GM23338 (cell line): Measurements from ENCODE around the gene WDR33. TPM values are rescaled to one million over a fixed set of nuclear protein-coding genes. Genes with fewer than 3 reads are reported as not detected.
A peak's percentile ranks its signal among the peaks of the same experiment; 100 is the strongest.

ENCODE experiments used
- ATAC-seq: fragments of 200-7000 bp; cut with Tn5 transposase; 3 replicates; pipeline ENCODE4 v1.9.1; 2020
- DNase-seq: peaks from one replicate; pipeline ENCODE4 v3.0.0-alpha.2; 2015; ENCODE audit warnings: low spot score
- H2AFZ ChIP-seq: fragments of 200-600 bp; sonication (generic); 2 replicates; pipeline ENCODE4 v1.8.0; 2016; ENCODE audit warnings: antibody characterized with exemption, mild to moderate bottlenecking, moderate library complexity
- H3F3A ChIP-seq: fragments of 200-600 bp; sonication (generic); replicated peaks from 2 replicates; pipeline ENCODE4 v1.8.0; 2017; ENCODE audit warnings: antibody characterized with exemption, mixed run types, low read depth
- H3K27ac ChIP-seq: fragments of 200-600 bp; sonication (generic); 2 replicates; pipeline ENCODE4 v1.6.1; 2016; ENCODE audit warnings: low read depth
- H3K27me3 ChIP-seq: fragments of 200-600 bp; sonication (generic); 2 replicates; pipeline ENCODE4 v1.8.0; 2016; ENCODE audit warnings: mild to moderate bottlenecking, mixed run types, moderate library complexity; ENCODE audit not compliant: insufficient read depth
- H3K36me3 ChIP-seq: fragments of 200-600 bp; sonication (generic); 2 replicates; pipeline ENCODE4 v1.8.0; 2016; ENCODE audit warnings: mild to moderate bottlenecking; ENCODE audit not compliant: insufficient read depth
- H3K4me1 ChIP-seq: fragments of 200-600 bp; sonication (generic); 2 replicates; pipeline ENCODE4 v1.8.0; 2016; ENCODE audit warnings: mild to moderate bottlenecking, moderate library complexity; ENCODE audit not compliant: insufficient read depth
- H3K4me2 ChIP-seq: fragments of 200-600 bp; sonication (generic); 2 replicates; pipeline ENCODE4 v1.7.1; 2017; ENCODE audit warnings: mixed run types
- H3K4me3 ChIP-seq: fragments of 200-600 bp; sonication (generic); 2 replicates; pipeline ENCODE4 v1.6.1; 2016; ENCODE audit warnings: mixed run types
- H3K79me2 ChIP-seq: fragments of 200-600 bp; sonication (generic); replicated peaks from 2 replicates; pipeline ENCODE4 v1.8.0; 2017; ENCODE audit warnings: mild to moderate bottlenecking; ENCODE audit not compliant: insufficient read depth
- H3K9me2 ChIP-seq: fragments of 200-600 bp; sonication (generic); 2 replicates; pipeline ENCODE4 v1.8.0; 2017; ENCODE audit not compliant: insufficient read depth
- H4K20me1 ChIP-seq: fragments of 200-600 bp; sonication (generic); replicated peaks from 2 replicates; pipeline ENCODE4 v1.8.0; 2017; ENCODE audit warnings: mild to moderate bottlenecking; ENCODE audit not compliant: insufficient read depth
- H3K27ac Mint-ChIP-seq: 2 replicates; pipeline ENCODE4 v1.8.0; 2020; ENCODE audit warnings: inconsistent platforms, mild to moderate bottlenecking, moderate library complexity, mixed read lengths
- H3K27me3 Mint-ChIP-seq: 3 replicates; pipeline ENCODE4 v1.8.0; 2022; ENCODE audit warnings: low read depth, mild to moderate bottlenecking, moderate library complexity, mixed read lengths, inconsistent platforms; ENCODE audit not compliant: insufficient read depth, poor library complexity
- H3K36me3 Mint-ChIP-seq: 3 replicates; pipeline ENCODE4 v1.8.0; 2021; ENCODE audit warnings: low read depth, mild to moderate bottlenecking, inconsistent platforms, moderate library complexity, mixed read lengths
- H3K4me1 Mint-ChIP-seq: 3 replicates; pipeline ENCODE4 v1.8.0; 2020; ENCODE audit warnings: mild to moderate bottlenecking, inconsistent platforms, mixed read lengths
- H3K4me3 Mint-ChIP-seq: 3 replicates; pipeline ENCODE4 v1.8.0; 2021; ENCODE audit warnings: moderate library complexity, mild to moderate bottlenecking, inconsistent platforms, mixed read lengths
- H3K9me3 Mint-ChIP-seq: 3 replicates; pipeline ENCODE4 v1.8.0; 2020; ENCODE audit warnings: moderate library complexity, mild to moderate bottlenecking, inconsistent platforms, mixed read lengths
- CREB1 ChIP-seq: fragments of 250-450 bp; sonication (Bioruptor Pico); IDR thresholded peaks from 2 replicates; pipeline ENCODE4 v1.5.0; 2020; ENCODE audit warnings: low read depth, mild to moderate bottlenecking, moderate library complexity
- EZH2phosphoT487 ChIP-seq: fragments of 200-600 bp; sonication (generic); IDR thresholded peaks from one replicate; pipeline ENCODE4 v1.8.1; 2018; ENCODE audit warnings: antibody characterized with exemption; ENCODE audit not compliant: unreplicated experiment
- POLR2AphosphoS5 ChIP-seq: IDR thresholded peaks from 2 replicates; pipeline ENCODE4 v1.6.1; 2016; ENCODE audit warnings: antibody characterized with exemption, low read depth
- STAT1 ChIP-seq: IDR thresholded peaks from one replicate; pipeline ENCODE4 v1.6.1; 2016; ENCODE audit warnings: antibody characterized with exemption; ENCODE audit not compliant: unreplicated experiment
- ZNF462 ChIP-seq: fragments of 250-450 bp; sonication (Bioruptor Pico); IDR thresholded peaks from 2 replicates; pipeline ENCODE4 v1.5.0; 2020; ENCODE audit warnings: mild to moderate bottlenecking, moderate library complexity
- polyA plus RNA-seq: library from polyadenylated mRNA; unstranded; fragments of >200 nt; fragmentation: Nextera tagmentation; extraction: Ambion mirVana; gene quantifications from 2 replicates; pipeline ENCODE4 v1.2.1, GENCODE V29; 2016
- total RNA-seq: library from RNA; depleted of rRNA; stranded (reverse); fragments of >200 nt; shearing (Covaris generic); gene quantifications from 2 replicates; pipeline ENCODE4 v1.2.3, GENCODE V29; 2014

The WDR33 gene
- total and polyA plus RNA-seq, 2 experiments from 2014 or later, result 37.2 to 54.7 TPM

- TF ChIP-seq ZNF462, result no peak
- no peak for TF ChIP-seq CREB1
- TF ChIP-seq POLR2AphosphoS5, result no peak
- TF ChIP-seq EZH2phosphoT487, result no peak
These were observed 106.2 kb downstream of the WDR33 start (continued) for GRCh38 chr2:127704641-127705390.

GRCh38 chr2:127703282-127703681 is 107.7 kb downstream of the WDR33 start:
- H3K4me1 Mint-ChIP-seq, result peaks cover 20% of the 10 kb centered on the region
- ATAC-seq (no peak), DNase-seq (no peak)
- Histone ChIP-seq H3F3A (0 out of 2 replicates have a peak, but pooled peaks cover 21% of the 10 kb centered on the region), H3K79me2 (peaks cover 33% of the 10 kb centered on the region), H3K9me2 (no peaks in the 10 kb centered on the region), H3K4me1 (peaks cover 22% of the 10 kb centered on the region), H4K20me1 (peaks cover 14% of the 10 kb centered on the region), H3K27me3 (no peaks in the 10 kb centered on the region), H2AFZ (no peak overlapping the region), H3K36me3 (peaks cover 23% of the 10 kb centered on the region), H3K27ac (no peak overlapping the region), H3K4me3 (peak overlapping the region; percentile 62; the same call in 1 of the 2 replicates), H3K4me2 (peak overlapping the region; percentile 79)
- TF ChIP-seq STAT1 (no peak), EZH2phosphoT487 (no peak), POLR2AphosphoS5 (no peak)
- 0 out of 3 replicates have a peak overlapping the region, but pooled peaks have one; percentile 17 for H3K4me3 Mint-ChIP-seq
- 0 out of 3 replicates have a peak, but pooled peaks cover 2% of the 10 kb centered on the region for H3K9me3 Mint-ChIP-seq
- H3K27ac Mint-ChIP-seq, result no peak overlapping the region
- H3K27me3 Mint-ChIP-seq, result peaks cover 15% of the 10 kb centered on the region
- peaks cover 32% of the 10 kb centered on the region for H3K36me3 Mint-ChIP-seq
